Naive thymus-derived CD4-positive, alpha-beta T cell (primary cell): ENCODE measurements around the gene LAMB2. TPM values are rescaled to one million over a fixed set of nuclear protein-coding genes. Genes with fewer than 3 reads are reported as not detected.
A peak's percentile ranks its signal among the peaks of the same experiment; 100 is the strongest.

Experiments used
- ATAC-seq: fragments of 150-1000 bp; cut with Tn5 transposase; 2 replicates; pipeline ENCODE4 v1.10.0; 2021; ENCODE audit warnings: mild to moderate bottlenecking, moderate library complexity
- CTCF ChIA-PET: fragments of 350-600 bp; sonication (Branson Sonifier 250); formaldehyde crosslinking; loops from one replicate; lab custom pipeline; 2021; ENCODE audit warnings: antibody characterized with exemption; lab: Charles Lee
- POLR2A ChIA-PET: fragments of 350-600 bp; sonication (Branson Sonifier 250); formaldehyde crosslinking; loops from one replicate; lab custom pipeline; 2021; ENCODE audit warnings: antibody characterized with exemption, inconsistent platforms; lab: Charles Lee
- DNase-seq, 9 donors: peaks; one replicate each; pipeline versions ENCODE4 v3.0.0 to v3.0.0-alpha.2; 2020 to 2022; ENCODE audit warnings: mixed read lengths in 1 of 9
- H3K27ac ChIP-seq: one replicate; pipeline ENCODE4 v1.7.0; 2013; ENCODE audit warnings: mild to moderate bottlenecking, low read depth, low read length, moderate library complexity
- H3K27me3 ChIP-seq, 2 donors: one replicate each; pipeline ENCODE4 v1.7.0; 2013; ENCODE audit warnings: low read length in 2 of 2, mild to moderate bottlenecking in 2 of 2, moderate library complexity in 2 of 2; ENCODE audit not compliant: control insufficient read depth in 2 of 2, insufficient read depth in 2 of 2
- H3K36me3 ChIP-seq, 3 experiments: 1 replicate in 2 of 3; 2 replicates in 1 of 3; pipeline ENCODE4 v1.7.0; 2013; ENCODE audit warnings: low read length in 3 of 3, mild to moderate bottlenecking in 3 of 3, moderate library complexity in 1 of 3; ENCODE audit not compliant: insufficient read depth in 3 of 3, control insufficient read depth in 2 of 3
- H3K4me1 ChIP-seq, 2 donors: one replicate each; pipeline ENCODE4 v1.7.0; 2013; ENCODE audit warnings: low read length in 2 of 2, mild to moderate bottlenecking in 2 of 2, moderate library complexity in 1 of 2; ENCODE audit not compliant: control insufficient read depth in 2 of 2, insufficient read depth in 2 of 2
- H3K4me3 ChIP-seq: 2 replicates; pipeline ENCODE4 v1.7.0; 2013; ENCODE audit warnings: mild to moderate bottlenecking, low read length
- H3K9me3 ChIP-seq, 3 experiments: 1 replicate in 2 of 3; 2 replicates in 1 of 3; pipeline ENCODE4 v1.7.0; 2013; ENCODE audit warnings: low read length in 3 of 3; ENCODE audit not compliant: control insufficient read depth in 2 of 3
- H3K27ac Mint-ChIP-seq, 9 donors: one replicate each; pipeline ENCODE4 v1.8.0; 2020 to 2022; ENCODE audit warnings: mixed read lengths in 9 of 9, mild to moderate bottlenecking in 8 of 9, moderate library complexity in 5 of 9, inconsistent platforms in 2 of 9
- H3K27me3 Mint-ChIP-seq, 5 donors: one replicate each; pipeline ENCODE4 v1.8.0; 2021 to 2022; ENCODE audit warnings: mixed read lengths in 5 of 5, mild to moderate bottlenecking in 1 of 5
- H3K36me3 Mint-ChIP-seq, 5 donors: one replicate each; pipeline ENCODE4 v1.8.0; 2020 to 2022; ENCODE audit warnings: mixed read lengths in 5 of 5, mild to moderate bottlenecking in 3 of 5, inconsistent platforms in 1 of 5
- H3K4me1 Mint-ChIP-seq, 7 donors: one replicate each; pipeline ENCODE4 v1.8.0; 2020 to 2022; ENCODE audit warnings: mixed read lengths in 7 of 7, mild to moderate bottlenecking in 3 of 7, inconsistent platforms in 1 of 7
- H3K4me3 Mint-ChIP-seq, 10 donors: one replicate each; pipeline ENCODE4 v1.8.0; 2020 to 2022; ENCODE audit warnings: mild to moderate bottlenecking in 10 of 10, mixed read lengths in 10 of 10, moderate library complexity in 6 of 10, inconsistent platforms in 2 of 10
- H3K9me3 Mint-ChIP-seq, 11 donors: one replicate each; pipeline ENCODE4 v1.8.0; 2020 to 2022; ENCODE audit warnings: mixed read lengths in 11 of 11, mild to moderate bottlenecking in 4 of 11, inconsistent platforms in 1 of 11, moderate library complexity in 1 of 11
- intact Hi-C, 2 donors: fragments of 100-400 bp; cut with micrococcal nuclease; formaldehyde crosslinking; loops; one replicate each; pipeline ENCODE4 v1.15.1; 2023
- polyA plus RNA-seq, 2 donors: library from polyadenylated mRNA; unstranded; fragments of 300-500 nt; fragmentation: Illumina TruSeq; gene quantifications; one replicate each; pipeline ENCODE4 v1.2.3, GENCODE V29; 2021
- total RNA-seq, 6 experiments: library from RNA in 5 of 6; stranded (reverse) in 5 of 6; gene quantifications; 1 replicate in 5 of 6; 2 replicates in 1 of 6; pipeline ENCODE4 v1.2.3 and lab custom pipeline; 2021 to 2026

The LAMB2 gene
- total and polyA plus RNA-seq, 7 experiments from 2014 or later = 1.2 to 5.0 (median 1.9) TPM; not detected in 3

DNA sequence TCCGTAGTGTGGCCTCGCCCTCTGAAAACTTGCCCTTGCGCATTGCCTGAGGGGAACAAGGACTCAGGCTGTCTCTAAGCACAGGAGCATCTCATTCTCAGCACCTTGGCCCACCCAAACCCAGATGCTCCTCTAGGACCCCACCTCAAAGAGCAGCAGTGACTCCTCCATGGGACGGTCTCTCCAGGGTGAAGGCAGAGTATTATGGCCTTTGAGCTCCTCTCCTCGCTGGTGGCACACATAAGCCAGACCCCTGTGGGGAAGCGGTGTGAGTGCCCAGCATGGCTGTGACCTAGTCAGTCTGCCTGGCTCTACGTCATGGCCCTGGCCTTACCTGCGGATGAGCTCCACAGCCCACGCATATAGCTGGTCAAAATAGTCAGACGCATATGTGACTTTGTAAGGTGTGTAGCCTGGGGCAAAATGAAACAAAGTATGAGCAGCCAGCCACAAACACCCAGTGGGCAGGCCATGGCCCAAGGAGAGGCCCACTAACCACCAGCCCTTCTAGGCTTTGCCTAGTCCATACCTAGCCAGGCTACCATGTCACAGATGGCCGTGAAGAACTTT is 32.7 kb downstream of the LAMB2 start:
- POLR2A ChIA-PET = interaction anchor here (5.5 kb wide), 1 partner anchor 20 kb away, joined by 28 read pairs; the partner anchor contains the start of gene USP19
- Mint-ChIP-seq H3K4me1 (peaks cover 11 to 33% (median 20%) of the 10 kb centered on the region in 7 donors), H3K9me3 (no peaks in the 10 kb centered on the region), H3K36me3 (peaks cover 0 to 38% (median 9%) of the 10 kb centered on the region in 5 donors), H3K4me3 (no peak overlapping the region), H3K27ac (peak overlapping the region in 2 of 9 donors; percentile 30 to 44), H3K27me3 (no peaks in the 10 kb centered on the region)
- Histone ChIP-seq H3K27me3 (no peaks in the 10 kb centered on the region), H3K4me3 (no peak overlapping the region), H3K9me3 (no peaks in the 10 kb centered on the region), H3K36me3 (peaks cover 15 to 64% (median 31%) of the 10 kb centered on the region in 3 experiments), H3K27ac (no peak overlapping the region), H3K4me1 (peaks cover 14 to 18% of the 10 kb centered on the region in 2 donors)
- ATAC-seq = no peak
- DNase-seq = no peak
- CTCF ChIA-PET = no interaction called here
- intact Hi-C loops = no loop called here

DNA sequence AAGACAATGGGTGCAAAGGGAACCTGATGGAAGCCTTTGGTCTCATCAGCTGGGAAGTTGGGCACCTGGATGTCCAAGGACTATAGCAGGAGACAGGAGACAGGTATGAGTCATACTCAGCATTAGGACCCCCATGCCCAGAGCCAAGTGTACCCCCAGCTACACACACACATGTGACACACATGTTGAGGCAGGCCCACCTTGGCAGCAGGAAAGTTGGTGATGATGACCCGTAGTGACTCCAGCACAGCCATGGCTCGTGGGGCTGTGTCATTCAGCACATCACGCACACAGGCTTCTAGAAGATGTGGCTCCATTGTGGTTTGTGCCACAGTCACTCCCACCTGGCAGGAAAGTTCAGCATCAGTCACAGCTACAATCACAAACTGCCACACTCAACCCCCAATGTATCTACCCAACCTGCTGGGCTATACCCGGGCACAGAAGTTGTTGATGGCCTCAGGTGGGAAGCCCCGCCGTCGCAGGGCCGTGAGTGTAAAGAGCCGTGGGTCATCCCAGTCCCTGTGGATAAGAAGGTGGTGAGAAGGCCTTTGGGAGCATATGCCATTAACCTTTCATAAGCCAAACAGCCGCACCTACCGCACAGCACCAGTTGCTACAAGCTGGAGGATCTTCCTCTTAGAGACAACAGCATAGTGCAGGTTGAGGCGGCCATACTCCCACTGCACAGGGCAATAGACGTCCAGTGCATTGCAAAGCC is 33.8 kb downstream of the LAMB2 start:
- intact Hi-C loops = loop anchor here in 1 of 2 donors (10.0 kb wide), 1 partner anchor 414 kb away; the partner anchor contains the start of gene NCKIPSD

GRCh38 chr3:49098429-49098828 is 34.4 kb downstream of the LAMB2 start:
- Mint-ChIP-seq H3K27ac (peak overlapping the region in 1 of 9 donors; percentile 22), H3K9me3 (peaks cover 0 to 2% (median 0%) of the 10 kb centered on the region in 11 donors), H3K27me3 (no peaks in the 10 kb centered on the region), H3K36me3 (peaks cover 0 to 37% (median 9%) of the 10 kb centered on the region in 5 donors), H3K4me1 (peaks cover 7 to 23% (median 12%) of the 10 kb centered on the region in 7 donors), H3K4me3 (no peak overlapping the region)
- CTCF ChIA-PET = interaction anchor here (0.5 kb wide), 1 partner anchor 110 kb away, joined by 3 read pairs; no protein-coding TSS in a partner anchor
- intact Hi-C loops = loop anchor here in 1 of 2 donors (10.0 kb wide), 1 partner anchor 414 kb away; the partner anchor contains the start of gene NCKIPSD
- H3K36me3 ChIP-seq = peaks cover 15 to 61% (median 31%) of the 10 kb centered on the region in 3 experiments
- ATAC-seq = no peak
- H3K27ac ChIP-seq = no peak overlapping the region
- H3K4me1 ChIP-seq = peaks cover 11 to 12% of the 10 kb centered on the region in 2 donors
- H3K4me3 ChIP-seq = no peak overlapping the region
- POLR2A ChIA-PET = interaction anchor here (5.5 kb wide), 1 partner anchor 22 kb away, joined by 28 read pairs; the partner anchor contains the start of gene USP19
- H3K27me3 ChIP-seq = no peaks in the 10 kb centered on the region
- DNase-seq = no peak
- no peaks in the 10 kb centered on the region for H3K9me3 ChIP-seq

More for the DNA sequence above, 33.8 kb downstream of the LAMB2 start:
- DNase-seq (no peak), ATAC-seq (no peak)
- Histone ChIP-seq H3K36me3 (peaks cover 15 to 61% (median 31%) of the 10 kb centered on the region in 3 experiments), H3K27me3 (no peaks in the 10 kb centered on the region), H3K9me3 (no peaks in the 10 kb centered on the region), H3K4me1 (peaks cover 17 to 19% of the 10 kb centered on the region in 2 donors), H3K27ac (no peak overlapping the region), H3K4me3 (no peak overlapping the region)
- ChIA-PET POLR2A (interaction anchor here (5.5 kb wide), 1 partner anchor 21 kb away, joined by 28 read pairs; the partner anchor contains the start of gene USP19), CTCF (interaction anchor here (0.5 kb wide), 1 partner anchor 111 kb away, joined by 3 read pairs; no protein-coding TSS in a partner anchor)
- peaks cover 9 to 30% (median 18%) of the 10 kb centered on the region in 7 donors for H3K4me1 Mint-ChIP-seq
- H3K36me3 Mint-ChIP-seq = peaks cover 0 to 38% (median 9%) of the 10 kb centered on the region in 5 donors
- no peak overlapping the region for H3K4me3 Mint-ChIP-seq
- no peaks in the 10 kb centered on the region for H3K9me3 Mint-ChIP-seq
- no peaks in the 10 kb centered on the region for H3K27me3 Mint-ChIP-seq
- H3K27ac Mint-ChIP-seq = peak overlapping the region in 1 of 9 donors; percentile 46

GRCh38 chr3:49093853-49094767 is 38.7 kb downstream of the LAMB2 start, which contains the start of gene QRICH1:
Gene QRICH1 (minus strand): TSS chr3:49094071. CDS start chr3:49077017, 17,054 bp downstream.
- Histone ChIP-seq H3K4me3 (peak within 1 kb of the TSS; percentile 100), H3K27ac (peak within 1 kb of the TSS; percentile 87), H3K4me1 (peaks cover 26 to 35% of the 10 kb centered on the region in 2 donors), H3K9me3 (no peaks in the 10 kb centered on the region), H3K27me3 (no peaks in the 10 kb centered on the region), H3K36me3 (peaks cover 3 to 25% (median 20%) of the 10 kb centered on the region in 3 experiments)
- DNase-seq (peak; percentile 93 to 98 (median 96)), ATAC-seq (peak; percentile 86)
- intact Hi-C loops = loop anchor here (1.0 to 10.0 kb wide), 26 partner anchors 10 to 1143 kb away; partner anchors contain the start of genes CCDC71 (in 2 of the 2), IP6K2 (in 2 of the 2), NCKIPSD (in 2 of the 2) and QARS1 (in 2 of the 2)
- Mint-ChIP-seq H3K27ac (peak within 1 kb of the TSS; percentile 88 to 99 (median 97)), H3K36me3 (peaks cover 0 to 16% (median 3%) of the 10 kb centered on the region in 5 donors), H3K9me3 (peaks cover 0 to 2% (median 0%) of the 10 kb centered on the region in 11 donors), H3K4me1 (peaks cover 25 to 49% (median 34%) of the 10 kb centered on the region in 7 donors), H3K4me3 (peak within 1 kb of the TSS; percentile 85 to 99 (median 96)), H3K27me3 (no peaks in the 10 kb centered on the region)
- CTCF ChIA-PET = interaction anchor here (0.6 to 2.0 kb wide), 11 partner anchors 11 to 394 kb away, joined by 3 to 10 read pairs (median 4); partner anchors contain the start of genes DAG1, KLHDC8B, NDUFAF3 and P4HTM
- POLR2A ChIA-PET = interaction anchor here (0.5 to 5.3 kb wide), 33 partner anchors 8 to 1141 kb away, joined by 3 to 68 read pairs (median 7); partner anchors contain the start of genes DAG1, IMPDH2, IP6K2 and KLHDC8B

DNA sequence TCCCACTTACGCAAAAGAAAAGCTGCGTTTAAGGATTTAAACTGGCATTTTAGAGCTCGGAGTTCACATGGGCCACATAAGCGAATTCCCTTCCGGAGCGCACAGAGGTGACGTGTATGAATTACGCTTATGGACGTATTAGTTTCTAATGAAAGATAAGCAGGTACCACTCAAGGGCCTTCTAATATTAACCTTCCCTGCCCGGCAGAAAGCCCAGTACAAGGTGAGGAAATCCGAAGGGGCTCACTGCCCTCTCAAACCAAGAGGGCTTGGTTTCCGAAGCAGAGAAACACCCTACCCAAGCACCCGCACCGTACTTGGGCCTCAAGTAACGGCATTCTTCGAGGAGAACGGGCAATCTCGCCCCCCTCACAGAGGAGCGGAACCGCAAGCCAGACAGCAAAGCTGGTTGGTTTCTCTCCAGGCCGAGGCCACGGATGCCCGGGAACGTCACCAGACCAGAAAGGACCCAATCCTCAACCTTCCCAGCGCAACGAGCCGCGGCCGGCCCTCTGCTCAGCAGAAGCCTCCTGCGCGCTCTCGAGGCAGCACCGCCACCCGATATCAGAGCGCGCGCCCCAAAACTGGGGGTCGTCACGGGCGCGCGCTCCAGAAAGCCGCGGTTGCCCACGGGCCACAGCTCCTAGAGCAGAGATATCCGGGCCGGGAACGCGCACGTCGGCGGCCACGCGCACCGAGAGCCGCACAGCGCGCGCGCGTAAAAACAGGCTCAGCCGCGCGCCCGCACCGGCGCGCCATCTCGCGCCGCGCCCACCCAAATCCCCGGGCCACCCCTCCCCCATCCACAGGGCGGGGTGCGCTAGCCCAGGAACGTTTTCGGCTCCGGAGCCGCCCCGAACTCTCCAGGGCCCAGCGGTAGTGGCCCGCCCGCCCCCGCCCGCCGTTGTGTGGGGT is 39.7 kb downstream of the LAMB2 start:
- intact Hi-C loops = loop anchor here (5.0 to 10.0 kb wide), 10 partner anchors 184 to 1144 kb away; partner anchors contain the start of genes APEH (in 1 of the 2), C3orf62 (in 1 of the 2), GNAI2 (in 1 of the 2) and NCKIPSD (in 1 of the 2)
- H3K4me3 Mint-ChIP-seq = peak overlapping the region; percentile 85 to 99 (median 96)
- DNase-seq (peak; percentile 73 to 85 (median 82)), ATAC-seq (peak; percentile 55)
- Histone ChIP-seq H3K4me1 (peaks cover 26 to 37% of the 10 kb centered on the region in 2 donors), H3K27me3 (no peaks in the 10 kb centered on the region), H3K4me3 (peak overlapping the region; percentile 100), H3K36me3 (peaks cover 0 to 16% (median 12%) of the 10 kb centered on the region in 3 experiments), H3K9me3 (no peaks in the 10 kb centered on the region), H3K27ac (peak overlapping the region; percentile 87)
- ChIA-PET CTCF (interaction anchor here (0.6 to 2.0 kb wide), 11 partner anchors 12 to 851 kb away, joined by 3 to 10 read pairs (median 4); partner anchors contain the start of genes DAG1, KLHDC8B, NDUFAF3 and P4HTM), POLR2A (interaction anchor here (0.5 to 5.3 kb wide), 35 partner anchors 7 to 1142 kb away, joined by 3 to 68 read pairs (median 6); partner anchors contain the start of genes DAG1, IMPDH2, IP6K2 and KLHDC8B)
- H3K27me3 Mint-ChIP-seq = no peaks in the 10 kb centered on the region
- H3K27ac Mint-ChIP-seq = peak overlapping the region; percentile 88 to 98 (median 95)
- H3K9me3 Mint-ChIP-seq = peaks cover 0 to 2% (median 0%) of the 10 kb centered on the region in 11 donors
- H3K36me3 Mint-ChIP-seq = peaks cover 0 to 11% (median 3%) of the 10 kb centered on the region in 5 donors
- H3K4me1 Mint-ChIP-seq = peaks cover 25 to 55% (median 35%) of the 10 kb centered on the region in 7 donors
